NCI-H2196 treated with DMSO at 0.1 percent for 48 hours (cell line): ENCODE data around the gene TOMM20.
"Not testable (repeated sequence)": the region's sequence is repeated elsewhere in the genome, so short reads cannot be mapped to it uniquely, and the experiment has no call there.

Source experiments
- DNase-seq: peaks from one replicate; lab custom pipeline; 2025; ENCODE audit not compliant: unreplicated experiment; lab: John Stamatoyannopoulos, UW

TOMM20 gene

DNA sequence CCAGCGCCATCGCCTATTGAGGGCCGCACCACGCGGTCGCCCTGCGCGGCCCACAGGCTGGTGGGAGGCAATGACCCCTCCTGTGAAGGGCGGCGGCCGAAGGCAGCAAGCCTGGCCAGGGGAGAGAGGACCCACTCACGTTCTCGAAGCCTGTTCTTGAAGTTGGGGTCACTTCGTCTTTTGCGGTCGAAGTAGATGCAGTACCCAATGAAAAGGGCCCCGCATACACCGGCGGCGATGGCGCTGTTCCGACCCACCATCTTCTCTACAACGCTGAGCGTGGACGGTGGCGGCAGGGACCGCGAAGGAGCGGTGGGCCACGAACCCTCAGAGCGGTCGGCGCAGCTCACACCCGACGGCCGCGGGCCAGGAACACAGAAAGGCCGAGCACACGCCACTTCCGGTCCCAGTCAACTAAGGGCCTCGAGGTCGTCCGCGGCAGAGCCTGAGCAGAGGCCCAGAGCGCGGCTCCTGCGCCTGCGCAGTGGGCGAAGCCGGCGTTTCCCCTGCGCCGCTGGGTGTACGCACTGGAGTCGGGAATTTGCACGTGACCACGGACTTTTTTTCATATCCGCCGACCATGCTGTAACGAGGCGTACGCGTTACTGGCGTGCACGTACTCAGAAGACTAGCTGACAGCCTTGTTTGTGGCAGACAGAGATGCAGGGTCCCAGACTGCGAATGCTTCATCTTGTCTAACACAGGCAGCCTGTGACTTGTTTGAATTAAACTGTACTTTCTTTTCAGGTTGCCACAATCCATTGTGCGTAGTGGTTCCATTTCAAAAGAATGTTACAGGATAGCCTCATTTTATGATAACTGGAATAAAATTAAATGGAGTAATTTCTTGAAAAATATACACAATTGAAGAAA, at the start of gene TOMM20:
TSS of gene TOMM20 (minus strand) at position 382 of the 873 bp plus-strand sequence. CDS start at position 260, 122 bp downstream.
- peak; percentile 76 for DNase-seq

DNA sequence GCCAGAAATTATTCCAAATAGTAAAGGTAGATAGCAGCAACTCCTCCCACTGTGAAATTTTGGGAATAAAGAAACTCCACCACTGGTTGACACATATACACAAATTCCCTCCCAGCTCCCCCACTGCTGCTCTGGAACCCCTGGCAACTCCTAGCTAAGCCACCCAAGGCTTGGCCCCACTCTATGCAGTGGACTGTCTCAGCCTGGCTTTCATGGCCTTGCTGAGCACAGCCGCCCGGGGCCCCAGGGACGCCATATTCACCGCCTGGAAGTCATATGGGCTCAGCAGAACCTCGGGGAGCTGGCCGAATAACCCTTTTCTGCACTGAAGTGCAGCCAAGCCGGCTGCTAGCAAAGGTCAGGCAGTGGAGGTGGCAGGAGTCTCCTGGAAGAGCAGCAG, 47.8 kb upstream of the TOMM20 start:
- DNase-seq: no peak

DNA sequence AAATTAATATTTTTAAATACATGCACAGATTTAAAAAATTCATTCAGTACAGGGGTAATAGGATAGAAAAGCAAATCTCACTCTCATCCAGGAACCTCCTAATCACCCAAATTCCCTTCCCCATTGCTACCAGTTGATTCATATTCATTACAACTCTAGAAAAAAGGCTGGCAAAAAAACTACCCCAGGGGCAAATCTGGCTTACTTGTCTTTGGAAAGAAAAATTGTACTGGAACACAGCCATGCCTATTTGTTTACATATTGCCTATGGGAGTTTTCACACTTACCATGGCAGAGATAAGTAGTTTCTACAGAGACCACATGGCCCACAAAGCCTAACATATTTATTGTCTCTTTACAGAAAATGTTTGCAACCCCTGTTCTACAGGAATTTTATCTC, 41.3 kb upstream of the TOMM20 start:
- DNase-seq: no peak

DNA sequence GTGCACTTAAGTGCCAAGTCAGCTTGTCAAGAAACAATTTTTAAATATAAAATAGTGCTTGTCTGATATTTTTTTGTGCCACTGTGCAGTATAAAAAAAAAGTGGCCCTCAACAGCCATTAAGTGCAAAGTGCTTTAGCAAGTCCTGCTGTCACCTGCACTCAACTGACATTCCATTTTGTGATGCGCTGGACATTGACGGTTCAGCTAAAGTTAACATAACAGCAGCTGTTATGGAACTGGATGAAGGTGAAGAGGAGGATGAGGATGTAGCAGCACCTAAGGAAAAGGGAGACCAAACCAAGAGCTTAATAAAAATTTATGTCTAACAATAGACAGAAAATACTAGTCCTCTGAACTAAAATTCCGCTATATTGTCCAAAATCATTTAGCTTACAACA, 39.7 kb upstream of the TOMM20 start:
- DNase-seq: no peak

DNA sequence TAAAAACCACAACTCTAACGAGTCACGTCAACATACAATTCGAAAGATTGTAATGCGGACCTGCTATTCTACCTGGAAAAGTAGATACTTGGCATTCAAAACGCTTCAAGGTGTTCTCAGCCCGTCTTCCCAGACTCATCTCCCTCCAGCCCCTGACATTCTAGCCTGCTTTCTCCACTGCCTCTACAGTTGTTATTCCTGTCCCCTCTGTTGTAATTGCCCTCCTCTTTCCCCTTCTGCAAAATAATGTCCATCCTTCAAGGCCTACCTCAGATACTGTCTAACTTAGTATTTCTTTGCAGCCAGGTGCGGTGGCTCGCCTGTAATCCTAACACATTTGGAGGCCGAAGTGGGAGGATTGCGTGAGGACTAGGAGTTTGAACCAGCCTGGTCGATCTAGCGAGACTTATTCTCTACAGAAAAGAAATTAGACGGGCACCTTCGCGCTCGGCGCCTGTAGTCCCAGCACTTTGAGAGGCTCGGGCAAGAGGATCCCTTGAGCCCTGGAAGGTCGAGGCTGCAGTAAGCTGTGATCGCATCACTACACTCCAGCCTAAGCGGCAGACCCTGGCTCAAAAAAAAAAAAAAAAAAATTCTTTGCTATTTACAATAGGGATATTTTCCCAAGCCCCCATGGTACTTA, 33.2 kb upstream of the TOMM20 start:
- no peak for DNase-seq

DNA sequence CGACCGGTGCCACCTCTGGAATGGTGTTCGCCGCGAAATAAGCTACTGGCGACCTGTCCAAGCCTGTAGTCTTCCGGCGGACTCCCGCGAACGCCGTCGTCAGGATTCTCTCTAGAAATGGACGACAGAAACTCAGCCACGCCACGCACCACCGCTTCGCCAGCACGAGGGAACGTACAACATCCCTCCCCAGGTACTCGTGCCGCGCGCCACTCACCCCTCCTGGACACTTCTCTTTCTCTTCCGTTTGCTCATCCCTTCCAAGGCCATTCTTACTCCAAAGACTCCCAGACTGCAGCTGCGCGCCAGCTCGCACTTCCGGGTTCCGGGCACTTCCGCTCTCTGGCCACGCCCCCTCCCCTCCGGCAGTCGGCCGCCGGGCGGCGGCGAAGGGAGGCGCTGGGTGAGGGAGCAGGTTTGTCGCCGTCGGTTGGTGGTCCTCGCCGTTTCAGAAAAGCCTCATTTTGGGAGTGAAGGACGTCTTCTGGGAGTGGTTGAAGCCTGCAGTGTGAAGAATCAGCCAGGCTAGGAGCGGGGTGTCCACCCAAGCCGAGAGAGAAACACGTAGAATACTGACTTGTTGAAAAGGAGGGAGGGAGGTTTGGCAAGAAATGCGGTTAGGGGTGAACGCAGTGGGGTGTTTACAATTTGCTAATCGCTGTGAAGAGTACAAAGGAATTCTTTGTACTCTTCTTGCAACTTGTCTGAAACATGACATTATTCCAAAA, 32.5 kb upstream of the TOMM20 start, which contains the start of gene RBM34:
TSS of gene RBM34 (minus strand) at position 294 of the 728 bp plus-strand sequence. CDS start at position 270, 24 bp downstream.
- peak; percentile 46 for DNase-seq

DNA sequence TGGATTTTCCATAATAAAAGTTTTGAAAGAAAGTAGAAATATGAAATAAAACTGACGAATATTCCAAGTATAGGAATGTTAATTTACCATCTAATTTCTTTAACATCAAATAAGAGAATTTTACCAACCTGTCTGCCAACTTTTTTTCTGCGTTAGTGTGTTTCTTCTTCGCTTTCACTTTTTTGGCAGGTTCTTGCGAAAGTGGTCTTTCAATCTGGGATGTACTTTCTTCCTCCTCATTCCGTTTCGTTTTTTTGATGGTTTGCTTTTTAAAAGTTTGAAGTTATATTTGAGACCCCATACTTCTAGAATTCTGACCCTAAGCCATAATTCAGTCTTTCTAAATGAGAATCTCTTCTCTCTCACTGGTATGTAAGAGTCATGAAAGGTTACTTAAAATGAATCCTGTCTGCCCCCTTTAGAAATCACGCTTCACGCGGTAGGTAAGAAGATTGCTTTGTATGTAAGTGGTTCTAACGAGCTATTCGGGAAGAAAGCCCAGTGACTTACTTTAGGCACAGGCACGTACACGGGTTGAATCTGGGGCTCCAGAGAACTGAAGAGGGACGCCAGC, 31.8 kb upstream of the TOMM20 start:
- DNase-seq: peak; percentile 32

DNA sequence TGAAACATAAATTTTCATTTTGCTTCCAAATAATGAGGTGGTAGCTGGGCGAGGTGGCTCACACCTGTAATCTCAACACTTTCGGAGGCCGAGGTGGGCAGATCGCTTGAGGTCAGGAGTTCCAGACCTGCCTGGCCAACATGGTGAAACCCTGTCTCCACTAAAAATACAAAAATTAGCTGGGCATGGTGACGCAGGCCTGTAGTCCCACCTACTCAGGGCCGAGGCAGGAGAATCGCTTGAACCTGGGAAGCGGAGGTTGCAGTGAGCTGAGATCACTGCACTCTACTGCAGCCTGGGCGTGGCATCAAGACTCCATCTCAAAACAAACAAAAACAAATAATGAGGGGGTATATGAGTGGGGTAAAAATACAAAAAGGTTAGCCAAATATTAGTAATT, 31.3 kb upstream of the TOMM20 start:
- DNase-seq: not testable (repeated sequence)

DNA sequence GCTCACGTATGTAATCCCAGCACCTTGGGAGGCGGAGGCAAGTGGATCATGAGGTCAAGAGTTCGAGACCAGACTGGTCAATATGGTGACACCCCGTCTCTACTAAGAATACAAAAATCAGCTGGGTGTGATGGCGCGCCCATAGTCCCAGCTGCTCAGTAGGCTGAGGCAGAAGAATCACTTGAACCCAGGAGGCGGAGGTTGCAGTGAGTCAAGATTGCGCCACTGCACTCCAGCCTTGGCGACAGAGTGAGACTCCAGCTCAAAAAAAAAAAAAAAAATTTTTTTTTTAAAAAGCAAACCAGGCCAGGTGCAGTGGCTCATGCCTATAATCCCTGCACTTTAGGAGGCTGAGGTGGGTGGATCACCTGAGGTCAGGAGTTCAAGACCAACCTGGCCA, 30.6 kb upstream of the TOMM20 start:
- DNase-seq: not testable (repeated sequence)

DNA sequence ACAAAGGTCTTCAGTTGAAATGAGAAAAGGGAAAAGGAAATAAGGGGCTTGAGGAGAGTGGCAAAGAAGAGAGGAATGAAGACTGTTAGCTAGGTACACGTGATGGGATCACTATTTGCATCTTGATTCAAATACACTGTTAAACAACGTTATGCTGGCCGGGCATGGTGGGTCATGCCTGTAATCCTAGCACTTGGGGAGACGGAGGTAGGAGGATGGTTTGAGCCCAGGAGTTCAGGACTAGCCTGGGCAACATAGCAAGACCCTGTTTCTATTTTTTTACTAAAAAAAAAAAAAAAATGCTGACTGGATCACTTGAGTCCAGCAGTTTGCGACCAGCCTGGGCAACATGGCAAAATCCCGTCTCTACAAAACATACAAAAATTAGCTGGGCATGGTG, 30.0 kb upstream of the TOMM20 start:
- no peak for DNase-seq

DNA sequence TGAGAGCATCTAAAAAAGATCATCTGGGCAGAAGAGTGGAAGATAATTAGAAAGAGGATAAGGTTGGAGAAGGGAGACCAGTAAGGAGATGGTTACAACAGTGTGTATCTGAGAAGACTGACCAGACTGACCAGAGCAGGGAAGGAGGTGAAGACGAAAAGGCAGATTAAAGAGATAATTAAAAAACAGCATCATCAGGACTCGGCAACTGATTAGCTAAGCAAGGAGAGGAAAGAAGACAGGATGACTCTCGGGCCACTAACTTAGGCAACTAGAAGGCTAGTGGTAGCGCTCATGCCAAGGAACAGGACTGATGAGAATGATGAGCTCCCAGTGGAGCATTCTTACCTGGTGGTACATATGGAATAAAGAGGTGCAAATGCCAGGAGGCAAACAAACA, 28.5 kb upstream of the TOMM20 start:
- no peak for DNase-seq

DNA sequence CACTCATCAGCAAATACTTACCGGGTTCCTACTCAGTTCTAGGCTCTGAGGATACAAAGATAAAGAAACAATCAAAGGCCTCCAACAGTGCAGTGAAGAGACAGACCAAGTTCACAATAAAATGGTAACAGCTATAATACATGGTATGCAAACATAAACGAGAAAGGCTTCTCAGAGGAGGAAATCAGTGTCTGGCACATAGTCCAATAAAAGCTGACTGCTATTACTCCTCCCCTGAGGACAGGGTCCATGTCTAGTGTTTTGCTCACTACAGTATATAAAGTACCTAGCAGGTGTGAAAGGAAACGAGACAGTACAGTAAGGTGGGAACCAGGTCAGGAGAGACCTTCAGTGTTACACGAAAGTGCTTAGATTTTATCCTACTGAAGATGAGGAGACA, 28.1 kb upstream of the TOMM20 start:
- no peak for DNase-seq

DNA sequence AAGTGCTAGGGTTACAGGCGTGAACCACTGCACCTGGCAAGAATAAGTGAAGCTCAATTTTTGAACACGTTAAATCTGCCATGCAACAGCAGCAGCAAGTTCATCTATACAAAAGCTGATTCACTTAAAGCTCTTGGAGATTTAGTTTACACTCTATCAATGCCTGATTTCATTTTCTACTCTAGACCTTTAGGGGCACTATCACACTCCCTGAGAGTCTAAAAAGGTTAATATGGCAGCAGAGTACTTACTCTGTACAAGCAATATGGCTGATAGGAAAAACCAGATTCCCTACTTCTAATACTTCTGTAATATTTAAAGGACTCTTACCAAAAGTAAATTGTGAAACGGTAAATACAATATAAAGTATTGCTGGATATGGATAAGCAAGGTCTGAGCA, 27.6 kb upstream of the TOMM20 start:
- no peak for DNase-seq

DNA sequence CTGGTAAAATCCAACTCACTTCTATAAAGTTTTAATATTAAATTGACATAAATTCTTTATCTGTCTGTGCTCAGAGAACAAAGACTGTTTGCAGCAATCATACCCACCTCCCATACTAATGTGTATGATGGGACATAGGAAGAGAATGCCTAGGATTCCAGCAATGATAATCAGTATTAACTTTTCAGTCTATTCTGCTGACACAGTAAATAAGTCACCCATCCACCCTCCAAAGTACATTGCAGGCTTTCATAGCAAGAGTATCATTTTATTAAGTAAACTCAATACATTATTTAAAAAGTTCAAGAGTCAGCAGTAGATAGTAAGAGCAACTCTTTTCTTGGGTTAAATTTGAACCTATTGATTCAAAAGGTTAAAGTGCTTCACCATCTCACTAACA, 23.6 kb upstream of the TOMM20 start:
- no peak for DNase-seq

DNA sequence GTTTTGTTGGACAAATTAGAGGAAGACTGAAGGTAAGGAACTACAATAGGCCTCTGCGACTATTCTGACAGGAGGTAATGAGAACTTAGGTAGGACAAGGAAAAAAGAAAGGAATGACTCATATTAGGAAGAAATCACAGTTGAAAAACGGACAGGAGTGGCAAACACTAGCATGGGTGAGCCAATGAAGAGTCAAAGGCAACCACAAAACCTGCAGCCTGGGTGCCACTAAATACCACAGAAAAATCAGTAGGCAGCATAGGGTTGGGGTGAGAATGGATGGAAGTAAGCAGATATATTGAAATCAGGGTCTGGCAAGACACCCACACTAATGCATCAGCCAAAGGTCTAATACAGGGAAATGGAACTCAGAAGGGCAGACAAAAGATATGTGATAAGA, 22.4 kb upstream of the TOMM20 start:
- no peak for DNase-seq

DNA sequence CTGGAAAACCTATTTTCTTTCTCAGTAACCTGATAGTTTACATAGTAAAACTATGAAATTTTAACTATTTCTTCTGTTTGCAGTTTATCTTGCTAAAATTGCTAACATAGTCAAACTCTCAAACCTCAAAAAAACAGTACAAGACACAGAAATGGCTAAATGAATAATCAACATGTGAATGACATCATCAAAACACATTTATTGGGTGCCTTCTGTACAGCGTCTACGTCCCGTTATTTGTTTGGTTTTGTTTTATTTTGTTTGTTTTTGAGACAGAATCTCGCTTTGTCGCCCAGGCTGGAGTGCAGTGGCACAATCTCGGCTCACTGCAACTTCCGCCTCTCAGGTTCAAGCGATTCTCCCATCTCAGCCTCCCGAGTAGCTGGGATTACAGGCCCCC, 21.2 kb upstream of the TOMM20 start:
- no peak for DNase-seq

DNA sequence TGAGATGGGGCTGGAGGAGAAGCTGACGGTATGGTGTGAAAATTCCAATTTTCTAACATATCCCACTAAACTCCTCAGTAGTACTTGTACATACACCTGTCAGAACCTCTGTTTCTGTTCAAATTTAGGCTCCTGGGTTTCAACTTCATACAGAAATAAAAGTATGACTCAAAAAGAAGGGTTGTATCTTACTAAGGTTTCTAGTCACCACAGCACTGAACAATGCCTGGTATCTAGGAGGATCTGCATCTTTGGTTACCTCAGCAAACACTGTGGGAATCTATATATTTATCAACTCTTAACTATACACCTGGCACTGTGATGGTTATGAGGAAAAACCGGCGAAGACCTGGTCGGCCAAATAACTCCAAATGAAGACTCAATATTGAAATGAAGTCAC, 18.6 kb upstream of the TOMM20 start:
- DNase-seq: no peak

DNA sequence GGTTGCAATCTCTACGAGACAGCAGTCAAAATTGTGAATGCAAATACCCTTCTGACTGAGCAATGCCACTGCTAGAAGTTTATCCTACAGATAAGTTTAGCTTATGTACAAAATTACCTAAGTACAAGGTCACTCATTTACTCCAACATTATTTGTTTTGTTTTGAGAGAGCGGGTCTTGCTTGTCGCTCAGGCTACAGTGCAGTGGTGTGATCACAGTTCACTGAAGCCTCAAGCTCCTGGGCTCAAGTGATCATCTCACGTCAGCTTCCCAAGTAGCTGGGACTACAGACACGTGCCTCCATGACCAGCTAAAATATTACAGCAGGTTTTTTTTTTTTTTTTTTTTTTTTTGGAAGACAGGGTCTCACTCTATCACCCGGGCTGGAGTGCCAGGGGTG, 17.0 kb upstream of the TOMM20 start:
- no peak for DNase-seq

DNA sequence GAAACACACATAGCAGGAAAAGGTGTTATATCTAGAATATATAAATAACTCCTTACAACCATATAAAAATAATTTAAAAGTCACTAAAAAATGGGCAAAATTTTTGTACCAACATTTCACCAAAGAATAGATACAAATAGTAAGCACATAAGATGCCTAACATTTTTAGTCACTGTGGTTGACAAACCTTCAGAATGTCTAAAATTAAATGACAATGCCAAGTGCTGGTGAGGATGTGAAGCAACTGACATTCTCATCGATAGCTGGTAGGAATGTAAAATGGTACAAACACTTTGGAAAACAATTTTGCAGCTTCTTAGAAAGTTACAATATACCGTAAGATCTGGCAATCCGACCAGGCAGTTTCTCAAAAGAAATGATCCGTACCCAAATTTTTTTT, 14.4 kb upstream of the TOMM20 start:
- no peak for DNase-seq

DNA sequence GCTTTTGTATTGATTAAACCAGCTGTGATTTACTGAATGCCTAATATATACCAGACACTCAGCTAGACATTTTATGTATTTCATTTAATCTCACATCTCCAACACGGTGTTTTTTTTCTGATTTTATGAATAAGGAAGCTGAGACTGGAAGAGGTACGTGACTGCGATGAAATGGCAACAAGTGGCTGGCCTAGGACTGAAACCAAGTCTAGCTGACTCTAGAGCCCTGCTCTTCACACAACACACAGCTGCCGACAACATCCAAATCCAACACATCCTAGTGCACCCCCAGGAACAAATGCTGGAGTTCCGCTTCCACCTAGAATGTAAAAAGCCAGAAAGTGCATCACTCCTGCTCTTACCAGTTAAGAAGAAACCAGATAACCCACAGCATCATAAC, 10.7 kb upstream of the TOMM20 start:
- no peak for DNase-seq

DNA sequence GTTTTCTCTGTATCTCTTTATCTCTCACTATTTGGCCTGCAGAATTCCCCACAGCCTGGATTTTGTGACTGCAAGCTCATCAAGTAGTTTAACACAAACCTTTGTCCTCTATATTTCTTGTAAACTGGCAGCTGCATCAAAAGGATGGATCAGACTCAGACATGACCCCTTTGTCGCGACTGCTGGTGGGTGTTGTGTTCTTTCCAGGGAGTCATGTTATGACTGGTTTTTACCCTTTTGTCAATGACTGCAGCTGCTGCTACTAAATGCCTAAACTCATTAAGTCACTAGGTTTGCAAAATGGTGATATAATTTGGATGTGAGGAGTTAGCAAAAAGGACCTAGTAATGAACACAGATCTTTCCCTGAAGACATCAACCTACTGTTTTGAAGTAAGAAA, 10.2 kb upstream of the TOMM20 start:
- no peak for DNase-seq
